Measurements from ENCODE around the gene ARHGEF17. TPM values are rescaled to one million over a fixed set of nuclear protein-coding genes. Genes with fewer than 3 reads are reported as not detected.
A peak's percentile ranks its signal among the peaks of the same experiment; 100 is the strongest.

The ARHGEF17 gene
- total and polyA plus RNA-seq, 2 of the 13 experiments (the other 11 are each of a cell fraction or from before 2014, with no cell fraction given): 10.7 to 28.8 TPM

- TF ChIP-seq ZNF230 (CRISPR knock-in tag; IDR thresholded peaks at IDR 0.05) (0 out of 2 replicates have a peak, but pooled peaks have one; percentile 17), NR2F1 (CRISPR knock-in tag; IDR thresholded peaks at IDR 0.05) (peak; percentile 28 to 33; a peak in 2 of 4 replicates), ATF7 (IDR thresholded peaks at IDR 0.05) (no peak), ATF7 (CRISPR knock-in tag; IDR thresholded peaks at IDR 0.05) (0 out of 2 replicates have a peak, but pooled peaks have one; percentile 17), ZNF34 (CRISPR knock-in tag; IDR thresholded peaks at IDR 0.05; ENCODE audit: borderline replicate concordance) (no peak), ZNF782 (CRISPR knock-in tag; IDR thresholded peaks at IDR 0.05; ENCODE audit: borderline replicate concordance) (no peak), RFXANK (CRISPR knock-in tag; IDR thresholded peaks at IDR 0.05) (no peak), ZNF446 (CRISPR knock-in tag; IDR thresholded peaks at IDR 0.05) (peak; percentile 72; the same call in 1 of the 2 replicates), ZUFSP (CRISPR knock-in tag; IDR thresholded peaks at IDR 0.05; ENCODE audit: borderline replicate concordance) (no peak), POLR2AphosphoS5 (IDR thresholded peaks at IDR 0.05; ENCODE audit: low read depth, low read length) (0 out of 2 replicates have a peak, but pooled peaks have one; percentile 21), NCOA2 (CRISPR knock-in tag; IDR thresholded peaks at IDR 0.05) (peak; percentile 74; the same call in 1 of the 2 replicates), RARA (CRISPR knock-in tag; IDR thresholded peaks at IDR 0.05) (peak; percentile 59), CBX5 (CRISPR knock-in tag; IDR thresholded peaks at IDR 0.05; ENCODE audit: borderline replicate concordance) (peak; percentile 66; the same call in 1 of the 2 replicates), ZSCAN31 (CRISPR knock-in tag; IDR thresholded peaks at IDR 0.05; ENCODE audit: low read depth) (peak; percentile 53; the same call in 1 of the 2 replicates), ZNF451 (CRISPR knock-in tag; IDR thresholded peaks at IDR 0.05) (no peak), POGZ (CRISPR knock-in tag; IDR thresholded peaks at IDR 0.05) (peak; percentile 71; the same call in 1 of the 2 replicates), ZFP90 (CRISPR knock-in tag; IDR thresholded peaks at IDR 0.05; ENCODE audit: borderline replicate concordance) (no peak; the same call in 1 of the 2 replicates), GABPB1 (CRISPR knock-in tag; IDR thresholded peaks at IDR 0.05) (0 out of 2 replicates have a peak, but pooled peaks have one; percentile 18), FOSL1 (CRISPR knock-in tag; IDR thresholded peaks at IDR 0.05; ENCODE audit: borderline replicate concordance) (no peak), KDM6A (CRISPR knock-in tag; IDR thresholded peaks at IDR 0.05; ENCODE audit: low read depth) (peak; percentile 100), SPEN (CRISPR knock-in tag; IDR thresholded peaks at IDR 0.05; ENCODE audit: low read depth) (peak; percentile 69; the same call in 1 of the 2 replicates), ZNF724P (CRISPR knock-in tag; IDR thresholded peaks at IDR 0.05; ENCODE audit: borderline replicate concordance) (no peak)
- TF ChIP-seq, protein P1, sequence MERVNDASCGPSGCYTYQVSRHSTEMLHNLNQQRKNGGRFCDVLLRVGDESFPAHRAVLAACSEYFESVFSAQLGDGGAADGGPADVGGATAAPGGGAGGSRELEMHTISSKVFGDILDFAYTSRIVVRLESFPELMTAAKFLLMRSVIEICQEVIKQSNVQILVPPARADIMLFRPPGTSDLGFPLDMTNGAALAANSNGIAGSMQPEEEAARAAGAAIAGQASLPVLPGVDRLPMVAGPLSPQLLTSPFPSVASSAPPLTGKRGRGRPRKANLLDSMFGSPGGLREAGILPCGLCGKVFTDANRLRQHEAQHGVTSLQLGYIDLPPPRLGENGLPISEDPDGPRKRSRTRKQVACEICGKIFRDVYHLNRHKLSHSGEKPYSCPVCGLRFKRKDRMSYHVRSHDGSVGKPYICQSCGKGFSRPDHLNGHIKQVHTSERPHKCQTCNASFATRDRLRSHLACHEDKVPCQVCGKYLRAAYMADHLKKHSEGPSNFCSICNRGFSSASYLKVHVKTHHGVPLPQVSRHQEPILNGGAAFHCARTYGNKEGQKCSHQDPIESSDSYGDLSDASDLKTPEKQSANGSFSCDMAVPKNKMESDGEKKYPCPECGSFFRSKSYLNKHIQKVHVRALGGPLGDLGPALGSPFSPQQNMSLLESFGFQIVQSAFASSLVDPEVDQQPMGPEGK (CRISPR knock-in tag; IDR thresholded peaks at IDR 0.05): peak; percentile 98
- TF ChIP-seq, protein P2, sequence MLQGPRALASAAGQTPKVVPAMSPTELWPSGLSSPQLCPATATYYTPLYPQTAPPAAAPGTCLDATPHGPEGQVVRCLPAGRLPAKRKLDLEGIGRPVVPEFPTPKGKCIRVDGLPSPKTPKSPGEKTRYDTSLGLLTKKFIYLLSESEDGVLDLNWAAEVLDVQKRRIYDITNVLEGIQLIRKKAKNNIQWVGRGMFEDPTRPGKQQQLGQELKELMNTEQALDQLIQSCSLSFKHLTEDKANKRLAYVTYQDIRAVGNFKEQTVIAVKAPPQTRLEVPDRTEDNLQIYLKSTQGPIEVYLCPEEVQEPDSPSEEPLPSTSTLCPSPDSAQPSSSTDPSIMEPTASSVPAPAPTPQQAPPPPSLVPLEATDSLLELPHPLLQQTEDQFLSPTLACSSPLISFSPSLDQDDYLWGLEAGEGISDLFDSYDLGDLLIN (CRISPR knock-in tag; IDR thresholded peaks at IDR 0.05; ENCODE audit: borderline replicate concordance): no peak
Measured at GRCh38 chr11:73331138-73331916, 23.3 kb downstream of the ARHGEF17 start (continued).

Measured in HepG2 (cell line).